ENCODE results near the gene UNC13A.

- TF ChIP-seq ZC3H10 (CRISPR knock-in tag; IDR thresholded peaks at IDR 0.05) (no peak), ARNTL (CRISPR knock-in tag; IDR thresholded peaks at IDR 0.05; ENCODE audit: borderline replicate concordance, low read depth) (no peak), ZNF565 (CRISPR knock-in tag; conservative IDR thresholded peaks at IDR 0.05; ENCODE audit: low read depth) (no peak), ZFP3 (CRISPR knock-in tag; IDR thresholded peaks at IDR 0.05) (no peak), TOX (CRISPR knock-in tag; IDR thresholded peaks at IDR 0.05; ENCODE audit: borderline replicate concordance) (no peak), RARB (CRISPR knock-in tag; IDR thresholded peaks at IDR 0.05) (no peak), PATZ1 (CRISPR knock-in tag; IDR thresholded peaks at IDR 0.05; ENCODE audit: borderline replicate concordance) (no peak), TSHZ2 (CRISPR knock-in tag; IDR thresholded peaks at IDR 0.05) (no peak), ZFP30 (CRISPR knock-in tag; IDR thresholded peaks at IDR 0.05) (no peak), OSR1 (CRISPR knock-in tag; IDR thresholded peaks at IDR 0.05) (no peak), CSDC2 (CRISPR knock-in tag; IDR thresholded peaks at IDR 0.05) (no peak), BACH2 (CRISPR knock-in tag; IDR thresholded peaks at IDR 0.05; ENCODE audit: borderline replicate concordance) (no peak)
- TF ChIP-seq, protein P1, sequence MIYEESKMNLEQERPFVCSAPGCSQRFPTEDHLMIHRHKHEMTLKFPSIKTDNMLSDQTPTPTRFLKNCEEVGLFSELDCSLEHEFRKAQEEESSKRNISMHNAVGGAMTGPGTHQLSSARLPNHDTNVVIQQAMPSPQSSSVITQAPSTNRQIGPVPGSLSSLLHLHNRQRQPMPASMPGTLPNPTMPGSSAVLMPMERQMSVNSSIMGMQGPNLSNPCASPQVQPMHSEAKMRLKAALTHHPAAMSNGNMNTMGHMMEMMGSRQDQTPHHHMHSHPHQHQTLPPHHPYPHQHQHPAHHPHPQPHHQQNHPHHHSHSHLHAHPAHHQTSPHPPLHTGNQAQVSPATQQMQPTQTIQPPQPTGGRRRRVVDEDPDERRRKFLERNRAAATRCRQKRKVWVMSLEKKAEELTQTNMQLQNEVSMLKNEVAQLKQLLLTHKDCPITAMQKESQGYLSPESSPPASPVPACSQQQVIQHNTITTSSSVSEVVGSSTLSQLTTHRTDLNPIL (CRISPR knock-in tag; IDR thresholded peaks at IDR 0.05; ENCODE audit: low read depth) = no peak
- TF ChIP-seq, protein P2, sequence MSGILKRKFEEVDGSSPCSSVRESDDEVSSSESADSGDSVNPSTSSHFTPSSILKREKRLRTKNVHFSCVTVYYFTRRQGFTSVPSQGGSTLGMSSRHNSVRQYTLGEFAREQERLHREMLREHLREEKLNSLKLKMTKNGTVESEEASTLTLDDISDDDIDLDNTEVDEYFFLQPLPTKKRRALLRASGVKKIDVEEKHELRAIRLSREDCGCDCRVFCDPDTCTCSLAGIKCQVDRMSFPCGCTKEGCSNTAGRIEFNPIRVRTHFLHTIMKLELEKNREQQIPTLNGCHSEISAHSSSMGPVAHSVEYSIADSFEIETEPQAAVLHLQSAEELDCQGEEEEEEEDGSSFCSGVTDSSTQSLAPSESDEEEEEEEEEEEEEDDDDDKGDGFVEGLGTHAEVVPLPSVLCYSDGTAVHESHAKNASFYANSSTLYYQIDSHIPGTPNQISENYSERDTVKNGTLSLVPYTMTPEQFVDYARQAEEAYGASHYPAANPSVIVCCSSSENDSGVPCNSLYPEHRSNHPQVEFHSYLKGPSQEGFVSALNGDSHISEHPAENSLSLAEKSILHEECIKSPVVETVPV (CRISPR knock-in tag; IDR thresholded peaks at IDR 0.05) = no peak
These were observed 83.7 kb downstream of the UNC13A start for GRCh38 chr19:17604372-17605025.
